K562 (cell line): ENCODE data around the gene ELOVL5. TPM values are rescaled to one million over a fixed set of nuclear protein-coding genes. Genes with fewer than 3 reads are reported as not detected.

Experiments
- ATAC-seq: fragments of 200-7000 bp; cut with Tn5 transposase; 3 replicates; pipeline ENCODE4 v1.9.1; 2020; ENCODE audit warnings: moderate library complexity
- BruUV-seq: library from RNA; stranded (reverse); fragments of 400-500 nt; replicated peaks from 2 replicates; lab custom pipeline; 2021; lab: Mats Ljungman, UMichigan
- CTCF ChIA-PET: fragments of 300-600 bp; formaldehyde crosslinking; extraction: SDS; loops from one replicate; lab custom pipeline; 2021; ENCODE audit warnings: low intra/inter-chr PET ratio; lab: Yijun Ruan, JAX
- POLR2A ChIA-PET: fragments of 300-600, 350-650 bp; sonication (Branson Sonifier 250); formaldehyde crosslinking; extraction: SDS; loops from one replicate; lab custom pipeline; 2021; ENCODE audit warnings: antibody characterized with exemption, inconsistent platforms; lab: Yijun Ruan, JAX
- DNase-seq, 4 experiments: peaks; one replicate each; pipeline versions ENCODE4 v3.0.0 to v3.0.0-alpha.2; 2011 to 2018; ENCODE audit warnings: low spot score in 3 of 4, mixed read lengths in 3 of 4; ENCODE audit errors: extremely low read depth in 1 of 4
- FAIRE-seq: peaks from 2 replicates; lab custom pipeline; 2011; peaks lifted over from hg19 to GRCh38; lab: Jason Lieb, UNC
- H2AFZ ChIP-seq: 2 replicates; pipeline ENCODE4 v1.6.0; 2011; ENCODE audit warnings: low read depth, low read length, control low read depth, inconsistent platforms
- H3K27ac ChIP-seq: fragments of 200-600 bp; 3 replicates; pipeline ENCODE4 v1.8.0; 2011; ENCODE audit warnings: low read depth, mild to moderate bottlenecking, control low read depth, inconsistent platforms, low read length, moderate library complexity, mixed read lengths; ENCODE audit errors: extremely low read depth
- H3K27me3 ChIP-seq, 2 experiments: fragments of 300-600 bp in 1 of 2; 2 replicates in 1 of 2; 3 replicates in 1 of 2; pipeline versions ENCODE4 v1.6.0 to v1.8.0; 2011; ENCODE audit warnings: inconsistent platforms in 2 of 2, low read length in 2 of 2, mild to moderate bottlenecking in 1 of 2, mixed read lengths in 1 of 2, moderate library complexity in 1 of 2; ENCODE audit not compliant: control insufficient read depth in 2 of 2, insufficient read depth in 2 of 2
- H3K36me3 ChIP-seq: fragments of 300-600 bp; 3 replicates; pipeline ENCODE4 v1.8.0; 2011; ENCODE audit warnings: mild to moderate bottlenecking, low read length, inconsistent platforms; ENCODE audit not compliant: control insufficient read depth, insufficient read depth
- H3K4me1 ChIP-seq, 2 experiments: fragments of 200-600 bp in 1 of 2; replicated peaks in 1 of 2; 2 replicates in 1 of 2; 3 replicates in 1 of 2; pipeline versions ENCODE4 v1.5.1 to v1.8.0; 2011; ENCODE audit warnings: inconsistent platforms in 2 of 2, low read length in 2 of 2, mild to moderate bottlenecking in 1 of 2, mixed read lengths in 1 of 2, moderate library complexity in 1 of 2; ENCODE audit not compliant: control insufficient read depth in 2 of 2, insufficient read depth in 2 of 2
- H3K4me2 ChIP-seq: 2 replicates; pipeline ENCODE4 v1.6.1; 2011; ENCODE audit warnings: low read length, control low read depth, inconsistent platforms, mixed read lengths; ENCODE audit not compliant: insufficient read depth
- H3K4me3 ChIP-seq: fragments of 200-600 bp; sonication (generic), shearing (Covaris generic); 2 replicates; pipeline ENCODE4 v1.5.1; 2016; ENCODE audit warnings: control low read depth, inconsistent platforms
- H3K79me2 ChIP-seq: fragments of 200-600 bp; 3 replicates; pipeline ENCODE4 v1.8.0; 2011; ENCODE audit warnings: low read length, inconsistent platforms; ENCODE audit not compliant: control insufficient read depth, insufficient read depth
- H3K9ac ChIP-seq, 2 experiments: 2 replicates each; pipeline versions ENCODE4 v1.6.0 to v1.6.1; 2011; ENCODE audit warnings: low read depth in 2 of 2, low read length in 2 of 2, control low read depth in 1 of 2, inconsistent platforms in 1 of 2, mild to moderate bottlenecking in 1 of 2, mixed read lengths in 1 of 2; ENCODE audit not compliant: insufficient read depth in 1 of 2
- H3K9me1 ChIP-seq: one replicate; pipeline ENCODE4 v1.6.0; 2011; ENCODE audit warnings: inconsistent platforms, mild to moderate bottlenecking, low read length, moderate library complexity; ENCODE audit not compliant: control insufficient read depth, insufficient read depth
- H3K9me3 ChIP-seq: replicated peaks from 2 replicates; pipeline ENCODE4 v1.5.1; 2011; ENCODE audit warnings: low read depth, low read length, inconsistent platforms; ENCODE audit not compliant: control insufficient read depth, insufficient read depth
- H4K20me1 ChIP-seq: replicated peaks from 2 replicates; pipeline ENCODE4 v1.6.1; 2011; ENCODE audit warnings: low read length, inconsistent platforms, mixed read lengths; ENCODE audit not compliant: control insufficient read depth, insufficient read depth
- CHCHD3 ChIP-seq: fragments of 250-450 bp; sonication (Bioruptor Pico); IDR thresholded peaks from 2 replicates; pipeline ENCODE4 v2.1.2; 2022; ENCODE audit warnings: mild to moderate bottlenecking
- GATAD2B ChIP-seq: fragments of 450-650 bp; IDR thresholded peaks from 2 replicates; pipeline ENCODE4 v1.6.1; 2017; ENCODE audit warnings: mild to moderate bottlenecking, borderline replicate concordance
- HMG20B ChIP-seq: fragments of 250-450 bp; sonication (Bioruptor Pico); IDR thresholded peaks from 2 replicates; pipeline ENCODE4 v1.5.0; 2021; ENCODE audit warnings: mild to moderate bottlenecking
- KHSRP ChIP-seq: fragments of 450-650 bp; IDR thresholded peaks from 2 replicates; pipeline ENCODE4 v1.6.1; 2017
- MTA3 ChIP-seq: fragments of 450-650 bp; formaldehyde crosslinking; IDR thresholded peaks from 2 replicates; pipeline ENCODE4 v1.6.1; 2017; ENCODE audit warnings: mild to moderate bottlenecking, borderline replicate concordance
- RBM34 ChIP-seq: fragments of 200-400 bp; formaldehyde crosslinking; IDR thresholded peaks from 2 replicates; pipeline ENCODE4 v1.6.1; 2018; ENCODE audit warnings: low read length, borderline replicate concordance; ENCODE audit not compliant: insufficient read depth
- SP1 ChIP-seq: sonication (generic); formaldehyde crosslinking; IDR thresholded peaks from 2 replicates; pipeline ENCODE4 v1.8.1; 2022; ENCODE audit warnings: mild to moderate bottlenecking, missing genetic modification reagents
- SREBF1 ChIP-seq: fragments of 150-350 bp; IDR thresholded peaks from 2 replicates; pipeline ENCODE4 v1.6.1; 2014; ENCODE audit warnings: antibody characterized with exemption, low read depth, low read length, borderline replicate concordance
- ZNF239 ChIP-seq: fragments of 250-450 bp; sonication (Bioruptor Pico); IDR thresholded peaks from 2 replicates; pipeline ENCODE4 v1.4.0; 2020; ENCODE audit warnings: mild to moderate bottlenecking
- WGBS: fragments of 100-300 bp; shearing (Covaris generic); methylation state at CpG from one replicate; pipeline ENCODE4 v1.1.6; 2016; ENCODE audit warnings: low coverage, mixed read lengths; ENCODE audit not compliant: insufficient coverage; ENCODE audit errors: missing lambda C conversion rate; 5-methylcytosine and 5-hydroxymethylcytosine counted together
- in situ Hi-C: fragments of 300-500 bp; cut with MboI; formaldehyde crosslinking; loops from 4 replicates; pipeline ENCODE4 v1.15.0; 2018; ENCODE audit warnings: inconsistent platforms, mixed read lengths
- intact Hi-C: fragments of 100-400 bp; cut with micrococcal nuclease; formaldehyde crosslinking; loops from 2 replicates; pipeline ENCODE4 v1.14.2; 2022
- polyA plus RNA-seq, 8 experiments: library from polyadenylated mRNA; depleted of rRNA in 4 of 8; stranded (reverse) in 5 of 8; unstranded in 3 of 8; fragments of >200 nt; fragmentation: Nextera tagmentation in 2 of 8; fragmentation: Illumina TruSeq in 1 of 8; extraction: Ambion mirVana in 2 of 8; extraction: Trizol in 1 of 8; gene quantifications; 2 replicates each; pipeline versions ENCODE4 v1.2.1 to v1.2.3, GENCODE V29; 2011 to 2014; ENCODE audit warnings: inconsistent platforms in 1 of 8, missing spikeins in 1 of 8
- total RNA-seq, 7 experiments: library from RNA; depleted of rRNA in 6 of 7; stranded (reverse); fragments of >200 nt in 6 of 7; fragmentation: Illumina TruSeq in 2 of 7; extraction: Trizol in 2 of 7; gene quantifications; 2 replicates each; pipeline versions ENCODE4 v1.2.1 to v1.2.3, GENCODE V29; 2011 to 2021; ENCODE audit warnings: low replicate concordance in 1 of 7
- TF ChIP-seq, protein P1 (sequence below): fragments of 450-650 bp; IDR thresholded peaks from 2 replicates; pipeline ENCODE4 v1.6.1; 2018; ENCODE audit warnings: mild to moderate bottlenecking, low read depth; ENCODE audit not compliant: partially characterized antibody
- TF ChIP-seq, protein P2 (sequence below): fragments of 250-450 bp; sonication (Bioruptor Pico); IDR thresholded peaks from 2 replicates; pipeline ENCODE4 v1.4.0; 2020; ENCODE audit warnings: mild to moderate bottlenecking

ELOVL5 gene
- total and polyA plus RNA-seq, 9 of the 15 experiments (the other 6 are each of a cell fraction or from before 2014, with no cell fraction given): 70.6 to 245 (median 132) TPM

DNA sequence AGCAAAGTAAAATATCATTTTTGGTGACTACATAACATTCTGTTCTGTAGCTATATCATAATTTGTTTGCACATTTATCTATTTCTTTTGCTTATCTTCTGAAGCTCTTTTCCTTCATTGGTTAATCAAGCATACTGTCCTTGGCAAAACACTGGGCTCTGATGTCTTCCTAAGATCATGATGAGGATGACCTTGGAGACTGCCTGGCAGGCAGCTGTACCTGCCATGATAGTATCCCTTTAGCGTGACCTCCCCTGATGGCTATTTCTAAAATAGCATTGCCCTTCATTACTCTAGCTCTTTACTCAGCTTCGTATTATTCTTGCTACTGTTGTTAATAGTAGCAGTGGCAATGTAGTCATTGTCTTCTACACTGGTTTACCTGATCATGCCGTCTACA, 46.0 kb upstream of the ELOVL5 start:
- TF ChIP-seq, protein P1, sequence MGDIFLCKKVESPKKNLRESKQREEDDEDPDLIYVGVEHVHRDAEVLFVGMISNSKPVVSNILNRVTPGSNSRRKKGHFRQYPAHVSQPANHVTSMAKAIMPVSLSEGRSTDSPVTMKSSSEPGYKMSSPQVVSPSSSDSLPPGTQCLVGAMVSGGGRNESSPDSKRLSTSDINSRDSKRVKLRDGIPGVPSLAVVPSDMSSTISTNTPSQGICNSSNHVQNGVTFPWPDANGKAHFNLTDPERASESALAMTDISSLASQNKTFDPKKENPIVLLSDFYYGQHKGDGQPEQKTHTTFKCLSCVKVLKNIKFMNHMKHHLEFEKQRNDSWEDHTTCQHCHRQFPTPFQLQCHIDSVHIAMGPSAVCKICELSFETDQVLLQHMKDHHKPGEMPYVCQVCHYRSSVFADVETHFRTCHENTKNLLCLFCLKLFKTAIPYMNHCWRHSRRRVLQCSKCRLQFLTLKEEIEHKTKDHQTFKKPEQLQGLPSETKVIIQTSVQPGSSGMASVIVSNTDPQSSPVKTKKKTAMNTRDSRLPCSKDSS: no peak
- TF ChIP-seq SP1 (CRISPR knock-in tag) (no peak), SREBF1 (no peak)
- Histone ChIP-seq H3K9me1 (no peaks in the 10 kb centered on the region), H3K4me1 (no peaks in the 10 kb centered on the region), H3K27ac (no peak overlapping the region), H3K36me3 (no peaks in the 10 kb centered on the region), H2AFZ (no peak overlapping the region), H3K79me2 (no peaks in the 10 kb centered on the region), H3K4me3 (no peak overlapping the region), H3K27me3 (0 out of 5 replicates have a peak, but pooled peaks cover 0 to 8% of the 10 kb centered on the region in 2 experiments), H3K9me3 (no peaks in the 10 kb centered on the region), H3K4me2 (no peak overlapping the region), H4K20me1 (no peaks in the 10 kb centered on the region), H3K9ac (no peak overlapping the region)
- POLR2A ChIA-PET: interaction anchor here (0.6 to 1.3 kb wide), 2 partner anchors 19 to 54 kb away, joined by 3 to 5 read pairs; no protein-coding TSS in a partner anchor
- 6% methylated on average over 3 of the region's 3 CpGs for WGBS
- in situ Hi-C loops (no loop called here), intact Hi-C loops (no loop called here)
- FAIRE-seq (no peak), DNase-seq (no peak), ATAC-seq (no peak)
- no TSS peak for BruUV-seq
- CTCF ChIA-PET: no interaction called here

DNA sequence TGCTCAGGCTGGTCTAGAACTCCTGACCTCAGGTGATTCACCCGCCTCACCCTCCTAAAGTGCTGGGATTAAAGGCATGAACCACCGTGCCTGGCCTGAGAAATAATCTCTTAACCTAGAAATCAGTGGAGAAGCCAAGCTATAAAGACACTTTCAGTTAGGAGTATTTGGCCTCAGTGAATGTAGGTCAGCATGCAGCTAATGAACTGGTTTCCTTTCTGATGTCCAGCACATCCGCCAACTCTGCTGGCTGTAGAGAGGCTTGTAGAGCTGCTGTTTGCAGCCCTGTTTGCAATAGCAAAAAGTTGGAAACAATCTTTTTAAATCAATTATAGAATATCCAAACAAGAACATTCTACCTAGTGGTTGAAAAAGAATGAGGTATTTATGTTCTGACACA, 42.4 kb upstream of the ELOVL5 start:
- no TSS peak for BruUV-seq
- 13% methylated on average over 3 of the region's 3 CpGs for WGBS
- Histone ChIP-seq H3K9me3 (no peaks in the 10 kb centered on the region), H3K9me1 (no peaks in the 10 kb centered on the region), H3K4me1 (no peaks in the 10 kb centered on the region), H3K4me3 (no peak overlapping the region), H2AFZ (no peak overlapping the region), H3K27me3 (0 out of 5 replicates have a peak, but pooled peaks cover 0 to 8% of the 10 kb centered on the region in 2 experiments), H3K36me3 (no peaks in the 10 kb centered on the region), H3K9ac (no peak overlapping the region), H3K27ac (no peak overlapping the region), H3K79me2 (no peaks in the 10 kb centered on the region), H4K20me1 (no peaks in the 10 kb centered on the region), H3K4me2 (no peak overlapping the region)
- intact Hi-C loops (no loop called here), in situ Hi-C loops (no loop called here)
- FAIRE-seq (no peak), ATAC-seq (no peak), DNase-seq (no peak)
- ChIA-PET CTCF (no interaction called here), POLR2A (no interaction called here)
- TF ChIP-seq, protein P2, sequence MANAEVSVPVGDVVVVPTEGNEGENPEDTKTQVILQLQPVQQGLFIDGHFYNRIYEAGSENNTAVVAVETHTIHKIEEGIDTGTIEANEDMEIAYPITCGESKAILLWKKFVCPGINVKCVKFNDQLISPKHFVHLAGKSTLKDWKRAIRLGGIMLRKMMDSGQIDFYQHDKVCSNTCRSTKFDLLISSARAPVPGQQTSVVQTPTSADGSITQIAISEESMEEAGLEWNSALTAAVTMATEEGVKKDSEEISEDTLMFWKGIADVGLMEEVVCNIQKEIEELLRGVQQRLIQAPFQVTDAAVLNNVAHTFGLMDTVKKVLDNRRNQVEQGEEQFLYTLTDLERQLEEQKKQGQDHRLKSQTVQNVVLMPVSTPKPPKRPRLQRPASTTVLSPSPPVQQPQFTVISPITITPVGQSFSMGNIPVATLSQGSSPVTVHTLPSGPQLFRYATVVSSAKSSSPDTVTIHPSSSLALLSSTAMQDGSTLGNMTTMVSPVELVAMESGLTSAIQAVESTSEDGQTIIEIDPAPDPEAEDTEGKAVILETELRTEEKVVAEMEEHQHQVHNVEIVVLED (CRISPR knock-in tag): no peak
- TF ChIP-seq GATAD2B (no peak), ZNF239 (CRISPR knock-in tag) (no peak), MTA3 (no peak), HMG20B (no peak), CHCHD3 (CRISPR knock-in tag) (no peak), RBM34 (no peak), KHSRP (no peak)
